ENCODE results near the gene RPP25L.
A peak's percentile ranks its signal among the peaks of the same experiment; 100 is the strongest.

RPP25L gene

DNA sequence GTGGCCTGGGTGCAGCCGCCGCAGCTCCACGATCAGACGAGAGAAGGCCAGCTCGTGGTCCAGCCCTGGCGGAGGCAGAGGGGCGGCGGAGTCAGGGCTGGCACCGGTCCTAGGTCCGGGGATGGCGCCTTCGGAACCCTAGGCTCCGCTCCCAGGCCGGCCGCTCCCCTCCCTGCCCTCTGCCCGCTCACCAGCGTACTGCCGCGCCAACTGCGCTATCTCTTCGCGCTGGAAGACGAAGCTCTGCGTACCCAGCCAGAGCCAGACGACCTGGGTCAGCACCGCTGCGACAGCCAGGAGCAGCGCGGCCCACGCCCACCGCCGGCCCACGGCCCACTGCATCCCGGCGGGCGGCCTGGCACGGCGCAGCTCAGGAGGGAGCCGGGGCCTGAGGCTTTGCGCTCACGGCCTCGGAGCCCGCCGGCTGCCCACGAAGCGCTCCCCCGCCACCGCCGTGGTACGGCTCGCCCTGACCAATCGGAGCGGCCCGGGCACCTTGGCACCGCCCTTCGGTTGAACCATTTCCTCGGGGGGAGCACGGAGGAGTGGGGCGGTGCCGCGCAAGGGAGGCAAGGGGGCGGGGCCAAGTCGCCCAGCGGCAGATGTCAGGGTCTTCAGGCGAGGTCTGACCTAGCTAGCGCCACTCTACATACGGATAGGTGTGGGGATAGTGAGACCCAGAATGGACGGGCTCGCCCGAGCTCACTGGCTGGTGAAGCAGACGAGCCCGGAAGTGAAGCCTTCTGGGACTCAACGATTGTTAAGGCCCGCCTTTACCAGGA is 25.6 kb upstream of the RPP25L start, which contains the start of gene SIGMAR1:
Gene SIGMAR1, minus strand, starts transcription at position 432 of the 782 bp plus-strand sequence. Its CDS starts 90 bp downstream, at position 342.
- TF ChIP-seq, protein P1, sequence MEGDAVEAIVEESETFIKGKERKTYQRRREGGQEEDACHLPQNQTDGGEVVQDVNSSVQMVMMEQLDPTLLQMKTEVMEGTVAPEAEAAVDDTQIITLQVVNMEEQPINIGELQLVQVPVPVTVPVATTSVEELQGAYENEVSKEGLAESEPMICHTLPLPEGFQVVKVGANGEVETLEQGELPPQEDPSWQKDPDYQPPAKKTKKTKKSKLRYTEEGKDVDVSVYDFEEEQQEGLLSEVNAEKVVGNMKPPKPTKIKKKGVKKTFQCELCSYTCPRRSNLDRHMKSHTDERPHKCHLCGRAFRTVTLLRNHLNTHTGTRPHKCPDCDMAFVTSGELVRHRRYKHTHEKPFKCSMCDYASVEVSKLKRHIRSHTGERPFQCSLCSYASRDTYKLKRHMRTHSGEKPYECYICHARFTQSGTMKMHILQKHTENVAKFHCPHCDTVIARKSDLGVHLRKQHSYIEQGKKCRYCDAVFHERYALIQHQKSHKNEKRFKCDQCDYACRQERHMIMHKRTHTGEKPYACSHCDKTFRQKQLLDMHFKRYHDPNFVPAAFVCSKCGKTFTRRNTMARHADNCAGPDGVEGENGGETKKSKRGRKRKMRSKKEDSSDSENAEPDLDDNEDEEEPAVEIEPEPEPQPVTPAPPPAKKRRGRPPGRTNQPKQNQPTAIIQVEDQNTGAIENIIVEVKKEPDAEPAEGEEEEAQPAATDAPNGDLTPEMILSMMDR (IDR thresholded peaks at IDR 0.05; ENCODE audit: borderline replicate concordance, control extremely low read depth, extremely low read depth, insufficient read depth, missing control alignments): no peak
- DNase-seq (ENCODE audit: low spot score): peak; percentile 94
- in situ Hi-C loops (cut with MboI; ENCODE audit: low sequenced_read_pairs, unreplicated experiment): no loop called here

DNA sequence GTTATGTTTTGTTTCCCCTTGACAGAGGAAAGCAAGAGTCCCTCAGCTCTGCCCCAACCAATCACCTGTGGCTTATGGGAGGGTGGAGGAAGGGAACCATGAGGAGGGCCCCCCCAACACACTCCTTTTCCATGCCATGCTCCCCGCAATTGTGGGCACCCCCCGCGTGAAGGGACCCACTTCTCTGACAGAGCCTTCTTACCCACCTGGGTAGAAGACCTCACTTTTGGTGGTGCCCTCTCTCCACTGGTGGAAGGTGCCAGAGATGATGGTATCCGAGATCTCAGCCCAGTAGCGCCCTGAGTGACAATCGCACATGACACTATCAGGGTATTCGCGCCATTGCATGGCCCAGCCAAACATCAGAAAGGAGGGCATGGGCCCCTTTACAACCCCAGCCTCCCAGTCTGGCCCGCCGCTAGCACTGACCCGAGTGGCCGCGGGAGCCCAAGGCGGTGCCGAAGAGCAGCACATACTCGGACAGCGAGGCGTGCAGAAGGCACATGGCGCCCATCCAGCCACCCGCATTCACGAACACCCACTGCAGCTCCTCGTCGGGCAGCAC is 25.0 kb upstream of the RPP25L start:
- in situ Hi-C loops (cut with MboI; ENCODE audit: low sequenced_read_pairs, unreplicated experiment): no loop called here
- DNase-seq (ENCODE audit: low spot score): no peak
- TF ChIP-seq, protein P1 (IDR thresholded peaks at IDR 0.05; ENCODE audit: borderline replicate concordance, control extremely low read depth, extremely low read depth, insufficient read depth, missing control alignments): no peak

DNA sequence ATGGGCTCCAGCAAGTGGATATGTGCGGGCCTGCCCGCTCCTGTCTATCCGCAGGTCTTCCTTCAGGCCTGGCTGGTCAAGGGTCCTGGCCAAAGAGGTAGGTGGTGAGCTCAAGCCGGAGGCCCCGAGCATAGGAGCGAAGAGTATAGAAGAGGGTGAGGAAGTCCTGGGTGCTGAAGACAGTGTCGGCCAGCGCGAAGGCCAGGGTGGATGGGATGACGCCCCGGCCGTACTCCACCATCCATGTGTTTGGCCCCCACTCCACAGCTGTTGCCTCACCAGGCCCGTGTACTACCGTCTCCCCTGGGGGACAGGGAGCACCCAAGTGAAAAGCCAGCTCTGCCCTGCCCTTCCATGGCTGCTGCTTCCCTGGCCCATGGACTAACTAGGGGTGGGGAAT is 23.7 kb upstream of the RPP25L start:
- in situ Hi-C loops (cut with MboI; ENCODE audit: low sequenced_read_pairs, unreplicated experiment): no loop called here
- TF ChIP-seq, protein P1 (IDR thresholded peaks at IDR 0.05; ENCODE audit: borderline replicate concordance, control extremely low read depth, extremely low read depth, insufficient read depth, missing control alignments): no peak
- DNase-seq (ENCODE audit: low spot score): no peak

DNA sequence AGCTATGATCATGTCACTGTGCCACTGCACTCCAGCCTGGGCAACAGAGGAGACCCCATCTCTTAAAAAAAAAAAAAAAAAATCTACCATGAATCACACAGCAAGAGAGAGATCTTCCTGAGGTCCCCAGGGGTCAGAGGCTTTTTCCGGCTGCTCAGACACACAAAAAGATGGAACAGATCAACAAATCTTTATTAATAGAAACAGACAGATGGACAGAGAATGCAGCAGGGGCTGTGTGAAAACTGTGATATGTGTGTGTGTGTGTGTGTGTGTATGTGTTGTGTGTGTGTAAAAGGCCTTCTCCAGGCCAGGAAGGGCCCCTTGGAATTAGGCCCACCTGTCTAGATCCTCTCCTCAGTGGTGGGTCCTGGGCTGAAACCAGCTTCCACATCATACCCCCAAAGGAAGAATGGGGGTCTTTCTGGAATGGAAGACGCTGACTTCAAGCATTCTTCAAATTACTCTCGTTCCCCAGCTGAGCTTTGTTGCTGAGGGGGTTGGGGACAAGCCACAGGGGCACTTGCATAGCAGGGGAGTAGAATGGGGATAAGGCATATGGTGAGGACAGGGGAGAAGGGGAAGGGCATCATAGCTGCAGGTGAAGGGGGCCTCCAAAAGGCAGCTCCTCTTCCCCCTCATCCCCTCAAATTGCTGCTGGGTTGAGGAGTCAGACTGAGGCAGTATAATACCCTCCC is 22.8 kb upstream of the RPP25L start:
- TF ChIP-seq, protein P1 (IDR thresholded peaks at IDR 0.05; ENCODE audit: borderline replicate concordance, control extremely low read depth, extremely low read depth, insufficient read depth, missing control alignments): no peak
- in situ Hi-C loops (cut with MboI; ENCODE audit: low sequenced_read_pairs, unreplicated experiment): no loop called here
- DNase-seq (ENCODE audit: low spot score): no peak

DNA sequence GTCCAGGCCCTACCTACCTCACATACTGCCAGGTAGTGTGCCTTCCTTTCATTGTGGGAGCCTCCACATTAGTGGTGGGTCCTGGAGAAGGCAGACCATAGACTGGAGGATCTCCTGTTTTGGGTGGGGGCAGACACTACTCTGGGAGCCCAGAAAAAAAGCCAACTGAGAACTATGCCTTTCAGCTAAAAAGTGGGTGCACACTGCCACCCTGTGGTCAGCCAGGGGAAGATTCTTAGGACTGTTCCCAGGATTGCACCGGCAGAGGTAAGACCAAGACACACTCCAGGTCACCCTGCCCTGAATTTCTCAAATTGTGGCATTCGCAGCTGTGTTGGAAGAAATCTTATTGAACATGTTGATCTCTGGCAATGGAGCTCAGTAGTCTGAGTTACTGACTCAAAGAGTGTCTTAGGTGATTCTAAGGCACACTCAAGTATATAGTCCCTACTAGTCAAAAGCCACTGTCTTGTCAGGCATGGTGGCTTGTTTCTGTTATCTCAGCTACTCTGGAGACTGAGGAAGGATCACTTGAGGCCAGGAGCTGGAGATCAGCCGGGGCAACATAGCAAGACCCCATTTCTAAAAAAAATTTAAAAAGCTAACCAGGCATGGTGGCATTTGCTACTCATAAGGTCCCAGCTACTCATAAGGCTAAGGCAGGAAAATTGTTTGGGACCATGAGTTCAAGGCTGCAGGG is 22.1 kb upstream of the RPP25L start:
- in situ Hi-C loops (cut with MboI; ENCODE audit: low sequenced_read_pairs, unreplicated experiment): no loop called here
- DNase-seq (ENCODE audit: low spot score): peak; percentile 80

More for the DNA sequence above, 22.1 kb upstream of the RPP25L start:
- TF ChIP-seq, protein P1 (IDR thresholded peaks at IDR 0.05; ENCODE audit: borderline replicate concordance, control extremely low read depth, extremely low read depth, insufficient read depth, missing control alignments): peak; percentile 78

All from GM13976 (cell line).